Mesenchymal stem cell (in vitro differentiated cells and primary cell): ENCODE measurements around the gene TAF11L2.
"Not testable (repeated sequence)": the region's sequence is repeated elsewhere in the genome, so short reads cannot be mapped to it uniquely, and the experiment has no call there.

Experiments used
- DNase-seq: peaks from one replicate; pipeline ENCODE4 v3.0.0-alpha.2; 2013
- H2AFZ ChIP-seq: one replicate; pipeline ENCODE4 v1.6.1; 2013; ENCODE audit warnings: low read depth, mild to moderate bottlenecking, control low read depth, inconsistent platforms, low read length, moderate library complexity
- H2AK5ac ChIP-seq: 2 replicates; pipeline ENCODE4 v1.6.1; 2013; ENCODE audit warnings: low read length, moderate library complexity, mild to moderate bottlenecking, inconsistent platforms; ENCODE audit not compliant: severe bottlenecking
- H2BK120ac ChIP-seq: one replicate; pipeline ENCODE4 v1.6.1; 2013; ENCODE audit warnings: low read depth, mild to moderate bottlenecking, inconsistent platforms, low read length, moderate library complexity
- H2BK12ac ChIP-seq, 2 experiments: one replicate each; pipeline ENCODE4 v1.6.1; 2013; ENCODE audit warnings: inconsistent platforms in 2 of 2, low read length in 2 of 2, mild to moderate bottlenecking in 2 of 2, moderate library complexity in 2 of 2, control low read depth in 1 of 2
- H2BK15ac ChIP-seq: one replicate; pipeline ENCODE4 v1.6.1; 2013; ENCODE audit warnings: mild to moderate bottlenecking, low read depth, inconsistent platforms; ENCODE audit not compliant: poor library complexity, severe bottlenecking
- H2BK5ac ChIP-seq: 2 replicates; pipeline ENCODE4 v1.6.1; 2013; ENCODE audit warnings: low read depth, mild to moderate bottlenecking, low read length, control low read depth, inconsistent platforms; ENCODE audit not compliant: poor library complexity, severe bottlenecking
- H3K14ac ChIP-seq, 2 experiments: one replicate each; pipeline ENCODE4 v1.6.1; 2013; ENCODE audit warnings: inconsistent platforms in 2 of 2, low read length in 2 of 2, control low read depth in 1 of 2, mild to moderate bottlenecking in 1 of 2, moderate library complexity in 1 of 2
- H3K18ac ChIP-seq, 2 experiments: one replicate each; pipeline ENCODE4 v1.6.1; 2013; ENCODE audit warnings: inconsistent platforms in 2 of 2, low read length in 2 of 2, control low read depth in 1 of 2, low read depth in 1 of 2, mild to moderate bottlenecking in 1 of 2
- H3K23ac ChIP-seq, 2 experiments: one replicate each; pipeline ENCODE4 v1.6.1; 2013; ENCODE audit warnings: inconsistent platforms in 2 of 2, low read length in 2 of 2, mild to moderate bottlenecking in 2 of 2, moderate library complexity in 2 of 2, control low read depth in 1 of 2
- H3K27ac ChIP-seq: 2 replicates; pipeline ENCODE4 v1.5.1; 2013; ENCODE audit warnings: mild to moderate bottlenecking, moderate library complexity, low read length, control low read depth, inconsistent platforms; ENCODE audit not compliant: poor library complexity, severe bottlenecking
- H3K27me3 ChIP-seq, 2 experiments: 2 replicates each; pipeline versions ENCODE4 v1.6.1 to v1.7.0; 2013; ENCODE audit warnings: low read length in 2 of 2, mild to moderate bottlenecking in 2 of 2, moderate library complexity in 2 of 2, control low read depth in 1 of 2, inconsistent platforms in 1 of 2; ENCODE audit not compliant: control insufficient read depth in 1 of 2, insufficient read depth in 1 of 2
- H3K36me3 ChIP-seq, 2 experiments: 2 replicates each; pipeline versions ENCODE4 v1.6.1 to v1.7.0; 2013; ENCODE audit warnings: low read length in 2 of 2, control low read depth in 1 of 2, inconsistent platforms in 1 of 2, low read depth in 1 of 2, mild to moderate bottlenecking in 1 of 2; ENCODE audit not compliant: insufficient read depth in 2 of 2, control insufficient read depth in 1 of 2
- H3K4ac ChIP-seq, 2 experiments: one replicate each; pipeline ENCODE4 v1.6.1; 2013; ENCODE audit warnings: inconsistent platforms in 2 of 2, low read length in 2 of 2, mild to moderate bottlenecking in 2 of 2, moderate library complexity in 2 of 2, control low read depth in 1 of 2, low read depth in 1 of 2
- H3K4me1 ChIP-seq: 2 replicates; pipeline ENCODE4 v1.6.1; 2013; ENCODE audit warnings: low read depth, low read length, control low read depth; ENCODE audit not compliant: control insufficient read depth, insufficient read depth
- H3K4me2 ChIP-seq: 2 replicates; pipeline ENCODE4 v1.6.1; 2013; ENCODE audit warnings: low read length, mild to moderate bottlenecking, inconsistent platforms; ENCODE audit not compliant: poor library complexity, severe bottlenecking
- H3K4me3 ChIP-seq, 2 experiments: 2 replicates each; pipeline versions ENCODE4 v1.5.1 to v1.7.0; 2013; ENCODE audit warnings: low read length in 2 of 2, mild to moderate bottlenecking in 2 of 2, control low read depth in 1 of 2, low read depth in 1 of 2; ENCODE audit not compliant: insufficient read depth in 1 of 2
- H3K79me1 ChIP-seq: replicated peaks from 2 replicates; pipeline ENCODE4 v1.6.1; 2013; ENCODE audit warnings: mild to moderate bottlenecking, control low read depth, low read length, inconsistent platforms; ENCODE audit not compliant: poor library complexity, severe bottlenecking
- H3K9ac ChIP-seq: 2 replicates; pipeline ENCODE4 v1.7.0; 2013; ENCODE audit warnings: mild to moderate bottlenecking, low read length, moderate library complexity
- H3K9me3 ChIP-seq: 2 replicates; pipeline ENCODE4 v1.7.0; 2013; ENCODE audit warnings: mild to moderate bottlenecking, low read length; ENCODE audit not compliant: control insufficient read depth
- H4K8ac ChIP-seq: one replicate; pipeline ENCODE4 v1.6.1; 2013; ENCODE audit warnings: inconsistent platforms, mild to moderate bottlenecking, low read length, moderate library complexity
- H4K91ac ChIP-seq: one replicate; pipeline ENCODE4 v1.6.1; 2013; ENCODE audit warnings: mild to moderate bottlenecking, low read length, inconsistent platforms
- WGBS: methylation state at CpG from one replicate; pipeline ENCODE4 v1.1.7; 2013; ENCODE audit warnings: mixed read lengths; 5-methylcytosine and 5-hydroxymethylcytosine counted together

The TAF11L2 gene

DNA sequence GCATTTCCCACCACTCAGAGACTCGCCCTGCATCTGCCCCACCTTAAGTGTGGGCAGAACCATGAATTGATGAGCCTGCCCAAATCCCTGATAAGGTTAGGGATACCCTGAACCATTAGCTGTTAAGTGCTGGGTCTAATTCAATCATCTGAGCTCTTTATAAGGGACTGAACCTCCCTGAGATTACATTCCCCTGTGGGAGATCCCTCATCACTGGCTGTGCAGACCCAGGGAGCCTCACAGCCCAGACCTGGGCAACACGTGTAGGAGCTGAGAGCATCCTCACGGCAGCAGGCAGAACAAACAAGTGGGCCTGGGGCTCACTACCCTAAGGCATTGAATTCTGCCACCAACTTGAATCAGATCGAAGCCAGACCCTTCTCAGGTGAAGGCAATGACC lies 585 bp upstream of the TAF11L2 start:
- Histone ChIP-seq H4K8ac (no peak overlapping the region), H3K4me1 (no peaks in the 10 kb centered on the region), H3K14ac (no peak overlapping the region), H3K4me3 (no peak overlapping the region), H3K4me2 (no peak overlapping the region), H3K27ac (no peak overlapping the region), H3K27me3 (no peaks in the 10 kb centered on the region), H2BK12ac (no peak overlapping the region), H4K91ac (no peak overlapping the region), H3K36me3 (no peaks in the 10 kb centered on the region), H2BK15ac (no peak overlapping the region), H2BK120ac (no peak overlapping the region), H3K23ac (no peak overlapping the region), H3K4ac (no peak overlapping the region), H2BK5ac (no peak overlapping the region), H3K18ac (no peak overlapping the region), H3K9me3 (peaks cover 6% of the 10 kb centered on the region), H3K79me1 (no peaks in the 10 kb centered on the region), H2AK5ac (no peak overlapping the region), H2AFZ (no peak overlapping the region), H3K9ac (no peak overlapping the region)
- DNase-seq, result no peak
- WGBS, result 82% methylated on average over 4 of the region's 4 CpGs

DNA sequence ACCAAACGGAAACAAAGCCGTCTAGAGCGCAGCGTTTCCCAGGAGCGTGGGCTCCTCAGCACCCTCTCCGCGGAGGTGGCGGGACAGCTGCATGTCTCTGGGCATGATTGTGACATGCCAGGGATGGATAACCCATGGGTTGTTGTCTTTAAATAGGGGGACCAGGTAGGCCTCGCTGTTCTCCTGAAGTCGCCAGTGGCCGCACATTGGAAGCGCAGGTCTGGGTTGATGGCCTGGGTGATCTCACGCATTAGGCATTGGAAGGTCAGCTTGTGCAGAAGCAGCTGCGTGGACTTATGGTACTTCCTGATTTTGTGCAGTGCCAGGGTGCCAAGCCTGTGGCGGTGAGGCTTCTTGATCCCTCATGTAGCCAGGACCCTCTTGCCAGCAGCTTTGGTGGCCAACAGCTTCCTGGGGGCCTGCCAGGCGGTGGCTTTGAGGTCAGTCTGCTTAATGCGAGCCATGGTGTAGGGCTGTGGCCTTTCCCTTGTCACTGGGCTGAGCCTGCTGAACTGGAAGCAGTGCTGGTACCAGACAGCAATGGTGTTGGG lies 13.8 kb downstream of the TAF11L2 start:
- H3K36me3 ChIP-seq, result no peaks in the 10 kb centered on the region
- H2BK120ac ChIP-seq, result no peak overlapping the region
- no peak overlapping the region for H2BK12ac ChIP-seq
- no peak for DNase-seq
- H2AFZ ChIP-seq, result no peak overlapping the region
- H3K79me1 ChIP-seq, result no peaks in the 10 kb centered on the region
- no peak overlapping the region for H3K9ac ChIP-seq
- no peak overlapping the region for H3K23ac ChIP-seq
- H3K4ac ChIP-seq, result no peak overlapping the region
- H3K27me3 ChIP-seq, result no peaks in the 10 kb centered on the region
- WGBS, result 95% methylated on average over 17 of the region's 17 CpGs
- H4K91ac ChIP-seq, result no peak overlapping the region
- no peak overlapping the region for H3K4me3 ChIP-seq
- no peak overlapping the region for H4K8ac ChIP-seq
- H3K4me1 ChIP-seq, result no peaks in the 10 kb centered on the region
- H3K27ac ChIP-seq, result no peak overlapping the region
- H3K14ac ChIP-seq, result no peak overlapping the region
- no peak overlapping the region for H2AK5ac ChIP-seq
- H3K4me2 ChIP-seq, result no peak overlapping the region
- H3K18ac ChIP-seq, result no peak overlapping the region
- H2BK15ac ChIP-seq, result no peak overlapping the region
- H2BK5ac ChIP-seq, result no peak overlapping the region
- no peaks in the 10 kb centered on the region for H3K9me3 ChIP-seq

DNA sequence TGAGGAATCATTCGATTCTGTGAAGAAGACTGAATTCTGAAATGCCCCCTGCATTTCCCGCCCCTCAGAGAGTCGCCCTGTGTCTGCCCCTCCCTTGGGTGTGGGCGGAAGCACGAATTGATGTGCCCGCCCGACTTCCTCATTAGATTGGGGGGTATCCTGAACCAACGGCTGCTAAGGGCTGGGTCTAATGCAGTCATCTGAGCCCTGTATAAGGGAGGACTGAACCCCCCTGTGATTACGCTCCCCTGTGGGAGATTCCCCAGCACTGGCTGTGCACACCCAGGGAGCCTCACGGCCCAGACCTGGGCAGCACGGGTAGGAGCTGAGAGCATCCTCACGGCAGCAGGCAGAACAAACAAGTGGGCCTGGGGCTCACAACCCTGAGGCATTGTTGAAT lies 19.5 kb downstream of the TAF11L2 start:
- not testable (repeated sequence) for H3K27me3 ChIP-seq, H4K91ac ChIP-seq, H3K79me1 ChIP-seq, H3K4ac ChIP-seq, H3K23ac ChIP-seq, DNase-seq, H3K27ac ChIP-seq, H3K4me1 ChIP-seq, H2BK12ac ChIP-seq, H3K18ac ChIP-seq, H2BK15ac ChIP-seq, H3K4me2 ChIP-seq, H3K4me3 ChIP-seq, H2BK120ac ChIP-seq, H3K14ac ChIP-seq, H2AK5ac ChIP-seq, H2BK5ac ChIP-seq, H3K9me3 ChIP-seq, H3K9ac ChIP-seq, H4K8ac ChIP-seq, H2AFZ ChIP-seq, H3K36me3 ChIP-seq
- 88% methylated on average over 1 of the region's 12 CpGs for WGBS

DNA sequence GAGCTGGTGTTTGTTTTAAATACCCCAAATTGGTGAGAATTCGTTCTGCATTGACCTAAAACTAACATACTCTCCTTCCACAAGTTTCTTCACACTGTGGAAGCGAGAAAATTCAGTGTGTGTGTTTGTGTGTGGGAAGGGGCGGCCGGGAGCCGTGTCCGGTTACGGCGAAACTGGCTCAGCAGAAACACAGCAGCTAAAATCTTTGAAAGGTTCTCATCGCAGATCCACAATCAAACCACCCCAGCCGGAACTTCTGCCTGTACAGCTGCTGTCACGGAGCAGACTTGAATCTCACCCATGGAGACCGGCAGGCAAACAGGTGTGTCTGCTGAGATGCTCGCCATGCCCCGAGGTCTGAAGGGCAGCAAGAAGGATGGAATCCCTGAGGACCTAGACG lies 20.0 kb downstream of the TAF11L2 start, which contains the start of gene TAF11L3:
Gene TAF11L3 (plus strand): TSS at position 301 of the 400 bp plus-strand sequence.
- not testable (repeated sequence) for H4K8ac ChIP-seq, DNase-seq

More for the DNA sequence above, 20.0 kb downstream of the TAF11L2 start, which contains the start of gene TAF11L3:
- not testable (repeated sequence) for H3K36me3 ChIP-seq, H3K14ac ChIP-seq, H2AFZ ChIP-seq, H3K9me3 ChIP-seq, H3K79me1 ChIP-seq, H3K23ac ChIP-seq, H3K27me3 ChIP-seq, H3K4ac ChIP-seq, H4K91ac ChIP-seq, H3K27ac ChIP-seq, H2BK15ac ChIP-seq, H3K18ac ChIP-seq, H3K4me2 ChIP-seq, H3K4me1 ChIP-seq, H2BK120ac ChIP-seq, H2BK5ac ChIP-seq, H3K9ac ChIP-seq, H2AK5ac ChIP-seq, H3K4me3 ChIP-seq, H2BK12ac ChIP-seq
- no CpG with 5 or more reads among the region's 15 CpGs for WGBS
